ENCODE measurements around the gene CPT1C. TPM values are rescaled to one million over a fixed set of nuclear protein-coding genes. Genes with fewer than 3 reads are reported as not detected.

Gene CPT1C
- total RNA-seq, 1 donor from 2014 or later: 51.7 TPM

DNA sequence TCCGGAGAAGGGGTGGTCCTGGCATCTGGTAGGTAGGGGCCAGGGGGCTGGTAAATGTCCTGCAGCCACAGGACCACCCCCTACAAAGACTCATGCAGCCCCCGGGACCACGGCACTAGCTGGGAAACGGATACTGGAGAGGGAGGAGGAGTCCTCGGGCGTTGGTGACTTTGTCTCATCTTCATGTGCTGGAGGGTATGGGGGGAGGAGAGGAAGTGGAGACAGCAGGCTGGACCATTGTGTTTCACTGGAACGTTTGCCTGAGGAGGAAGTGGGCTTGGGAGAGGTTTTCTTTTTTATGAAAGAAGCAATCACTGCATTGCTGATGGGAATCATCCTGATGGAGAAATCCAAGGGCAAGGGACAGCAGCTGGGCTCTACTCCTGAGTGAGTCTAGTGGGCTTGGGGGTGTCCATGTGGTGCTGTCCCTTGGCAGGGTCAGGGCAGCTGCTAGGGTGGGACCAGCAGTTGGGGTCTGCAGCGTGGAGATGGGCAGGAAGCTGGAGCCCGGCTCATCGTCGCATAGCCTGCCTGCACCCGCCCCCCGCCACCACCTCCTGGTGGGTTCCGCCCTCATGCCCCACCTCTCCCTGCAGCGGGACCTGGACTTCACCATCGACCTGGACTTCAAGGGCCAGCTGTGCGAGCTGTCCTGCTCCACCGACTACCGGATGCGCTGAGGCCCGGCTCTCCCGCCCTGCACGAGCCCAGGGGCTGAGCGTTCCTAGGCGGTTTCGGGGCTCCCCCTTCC, 3.2 kb upstream of the CPT1C start:
- peaks cover 14% of the 10 kb centered on the region for H3K4me1 ChIP-seq
- H2AFZ ChIP-seq (replicated peaks): no peak overlapping the region
- no peak overlapping the region for H3K4me3 ChIP-seq
- no peak overlapping the region for H3K4me2 ChIP-seq
- H3K27me3 ChIP-seq: no peaks in the 10 kb centered on the region
- H3K27me3 Mint-ChIP-seq (ENCODE audit: insufficient read depth, low read depth): peaks cover 12% of the 10 kb centered on the region
- H3K4me3 Mint-ChIP-seq: peak overlapping the region; percentile 74
- no peak overlapping the region for H3K9ac ChIP-seq
- H3K9me3 ChIP-seq (ENCODE audit: low read depth): no peaks in the 10 kb centered on the region
- no peak overlapping the region for H3K27ac ChIP-seq
- H3F3A ChIP-seq (ENCODE audit: low read depth): peaks cover 73% of the 10 kb centered on the region
- no peaks in the 10 kb centered on the region for H3K9me3 Mint-ChIP-seq
- DNase-seq (ENCODE audit: low spot score): no peak
- TF ChIP-seq EZH2 (IDR thresholded peaks at IDR 0.05) (no peak), EZH2phosphoT487 (IDR thresholded peaks at IDR 0.05) (no peak)
- TF ChIP-seq, protein P1, sequence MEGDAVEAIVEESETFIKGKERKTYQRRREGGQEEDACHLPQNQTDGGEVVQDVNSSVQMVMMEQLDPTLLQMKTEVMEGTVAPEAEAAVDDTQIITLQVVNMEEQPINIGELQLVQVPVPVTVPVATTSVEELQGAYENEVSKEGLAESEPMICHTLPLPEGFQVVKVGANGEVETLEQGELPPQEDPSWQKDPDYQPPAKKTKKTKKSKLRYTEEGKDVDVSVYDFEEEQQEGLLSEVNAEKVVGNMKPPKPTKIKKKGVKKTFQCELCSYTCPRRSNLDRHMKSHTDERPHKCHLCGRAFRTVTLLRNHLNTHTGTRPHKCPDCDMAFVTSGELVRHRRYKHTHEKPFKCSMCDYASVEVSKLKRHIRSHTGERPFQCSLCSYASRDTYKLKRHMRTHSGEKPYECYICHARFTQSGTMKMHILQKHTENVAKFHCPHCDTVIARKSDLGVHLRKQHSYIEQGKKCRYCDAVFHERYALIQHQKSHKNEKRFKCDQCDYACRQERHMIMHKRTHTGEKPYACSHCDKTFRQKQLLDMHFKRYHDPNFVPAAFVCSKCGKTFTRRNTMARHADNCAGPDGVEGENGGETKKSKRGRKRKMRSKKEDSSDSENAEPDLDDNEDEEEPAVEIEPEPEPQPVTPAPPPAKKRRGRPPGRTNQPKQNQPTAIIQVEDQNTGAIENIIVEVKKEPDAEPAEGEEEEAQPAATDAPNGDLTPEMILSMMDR (IDR thresholded peaks at IDR 0.05): no peak
- peaks cover 67% of the 10 kb centered on the region for H4K20me1 ChIP-seq (ENCODE audit: low read depth)
- peaks cover 36% of the 10 kb centered on the region for H3K4me1 Mint-ChIP-seq
- peaks cover 15% of the 10 kb centered on the region for H3K36me3 Mint-ChIP-seq
- no peak overlapping the region for H3K27ac Mint-ChIP-seq
- H3K36me3 ChIP-seq: no peaks in the 10 kb centered on the region
- peaks cover 49% of the 10 kb centered on the region for H3K79me2 ChIP-seq (ENCODE audit: low read depth)

DNA sequence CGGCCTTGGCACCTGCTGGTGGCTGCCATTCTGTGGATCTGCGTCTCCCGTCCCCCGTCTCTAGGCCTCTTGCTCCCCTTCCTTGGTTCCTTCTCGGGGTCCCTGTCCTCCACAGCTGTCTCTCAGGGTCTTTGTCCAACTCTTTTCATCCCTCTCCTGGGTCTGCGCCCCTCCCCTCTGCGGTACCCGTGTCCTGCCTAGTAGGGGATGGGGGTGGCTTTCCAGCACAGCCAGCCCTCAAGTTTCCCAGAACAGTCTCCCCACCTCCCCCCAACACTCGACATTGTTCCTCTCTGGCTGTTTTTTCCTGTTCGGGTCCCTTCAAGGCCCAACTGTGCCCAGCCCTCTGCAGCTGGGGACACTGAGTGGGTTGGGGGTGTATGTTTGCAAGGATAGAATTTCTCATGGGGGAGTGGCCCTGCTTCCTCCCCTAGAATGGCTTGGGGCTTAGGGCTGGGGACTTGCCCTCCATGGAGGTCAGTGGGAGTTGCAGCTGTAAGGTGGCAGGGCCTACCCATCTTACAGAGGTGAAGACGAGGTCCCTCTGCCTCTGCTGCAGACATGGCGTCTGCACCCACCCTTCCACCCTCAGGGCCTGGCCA, 2.3 kb upstream of the CPT1C start:
- Mint-ChIP-seq H3K4me1 (peaks cover 36% of the 10 kb centered on the region), H3K27me3 (ENCODE audit: insufficient read depth, low read depth) (peaks cover 12% of the 10 kb centered on the region), H3K4me3 (peak overlapping the region; percentile 74), H3K27ac (no peak overlapping the region), H3K36me3 (peaks cover 13% of the 10 kb centered on the region), H3K9me3 (no peaks in the 10 kb centered on the region)
- Histone ChIP-seq H4K20me1 (ENCODE audit: low read depth) (peaks cover 61% of the 10 kb centered on the region), H2AFZ (replicated peaks) (no peak overlapping the region), H3K4me2 (peak overlapping the region; percentile 90), H3F3A (ENCODE audit: low read depth) (peaks cover 66% of the 10 kb centered on the region), H3K27ac (peak overlapping the region; percentile 46), H3K36me3 (peaks cover 3% of the 10 kb centered on the region), H3K4me1 (peaks cover 14% of the 10 kb centered on the region), H3K79me2 (ENCODE audit: low read depth) (peaks cover 49% of the 10 kb centered on the region), H3K9me3 (ENCODE audit: low read depth) (no peaks in the 10 kb centered on the region), H3K27me3 (no peaks in the 10 kb centered on the region), H3K9ac (no peak overlapping the region), H3K4me3 (no peak overlapping the region)
- DNase-seq (ENCODE audit: low spot score): no peak
- TF ChIP-seq EZH2 (IDR thresholded peaks at IDR 0.05): no peak
- TF ChIP-seq EZH2phosphoT487 (IDR thresholded peaks at IDR 0.05): no peak
- TF ChIP-seq, protein P1 (IDR thresholded peaks at IDR 0.05): no peak

DNA sequence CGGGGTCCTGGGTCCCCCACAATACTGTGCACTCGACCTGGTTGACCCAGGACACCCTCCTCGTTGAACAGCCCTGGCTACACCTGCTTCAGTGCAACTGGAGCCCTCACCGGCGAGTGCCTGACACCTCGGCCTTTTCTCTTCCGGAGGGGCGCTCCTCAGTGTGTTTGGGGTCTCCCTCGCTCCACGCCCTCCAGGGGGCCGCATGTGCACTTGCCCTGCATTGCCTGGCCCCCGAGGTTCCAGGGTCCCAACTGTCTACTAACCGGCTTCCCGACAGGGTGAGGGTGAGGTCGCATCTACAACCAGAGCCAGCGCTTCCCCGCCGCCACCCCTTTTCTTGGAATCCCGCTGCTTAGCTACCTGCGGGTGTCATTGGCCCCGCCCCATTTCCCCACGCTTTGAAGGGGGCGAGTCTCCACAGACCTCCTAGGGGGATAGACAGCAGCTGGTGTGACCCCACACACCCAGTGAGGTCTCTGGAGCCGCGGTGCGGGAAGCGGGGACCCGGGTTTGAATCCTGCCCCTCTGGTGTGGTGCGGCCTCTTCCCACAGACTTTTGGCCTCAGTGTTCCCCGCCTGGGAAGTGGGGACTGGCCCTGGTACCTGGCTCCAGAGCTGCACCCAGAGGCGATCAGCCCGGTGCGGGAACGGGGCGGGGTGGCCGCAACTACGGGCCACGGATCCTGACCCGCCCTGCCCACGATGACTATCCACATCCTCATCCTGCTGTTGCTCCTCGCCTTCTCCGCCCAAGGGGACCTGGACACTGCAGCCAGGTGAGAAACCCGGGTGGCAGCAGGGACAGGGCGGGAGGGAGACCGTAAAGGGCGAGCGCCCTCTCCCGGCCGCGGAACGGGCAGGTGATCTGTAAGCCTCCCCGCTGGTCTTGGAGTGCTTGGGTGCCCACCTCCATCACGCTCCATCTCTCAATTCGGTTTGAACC, 1.5 kb upstream of the CPT1C start, which contains the start of gene ADM5:
TSS of gene ADM5 (plus strand) at position 462 of the 946 bp plus-strand sequence. CDS start at position 706, 244 bp downstream.
- DNase-seq (ENCODE audit: low spot score): peak; percentile 56
- peaks cover 36% of the 10 kb centered on the region for H3K4me1 Mint-ChIP-seq

More for the DNA sequence above, 1.5 kb upstream of the CPT1C start, which contains the start of gene ADM5:
- H3K4me3 ChIP-seq: peak within 1 kb of the TSS; percentile 85
- Mint-ChIP-seq H3K4me3 (peak within 1 kb of the TSS; percentile 94), H3K36me3 (peaks cover 16% of the 10 kb centered on the region), H3K27me3 (ENCODE audit: insufficient read depth, low read depth) (peaks cover 12% of the 10 kb centered on the region), H3K9me3 (no peaks in the 10 kb centered on the region), H3K27ac (peak within 1 kb of the TSS; percentile 94)
- peak within 1 kb of the TSS; percentile 90 for H3K4me2 ChIP-seq
- no peak within 1 kb of the TSS for H2AFZ ChIP-seq (replicated peaks)
- H3K27ac ChIP-seq: peak within 1 kb of the TSS; percentile 86
- peaks cover 3% of the 10 kb centered on the region for H3K36me3 ChIP-seq
- peak within 1 kb of the TSS; percentile 45 for H3K9ac ChIP-seq
- H3K79me2 ChIP-seq (ENCODE audit: low read depth): peaks cover 47% of the 10 kb centered on the region
- peaks cover 14% of the 10 kb centered on the region for H3K4me1 ChIP-seq
- H3K27me3 ChIP-seq: no peaks in the 10 kb centered on the region
- H3F3A ChIP-seq (ENCODE audit: low read depth): peaks cover 58% of the 10 kb centered on the region
- no peaks in the 10 kb centered on the region for H3K9me3 ChIP-seq (ENCODE audit: low read depth)
- TF ChIP-seq, protein P1 (IDR thresholded peaks at IDR 0.05): peak; percentile 58
- TF ChIP-seq EZH2 (IDR thresholded peaks at IDR 0.05): no peak
- H4K20me1 ChIP-seq (ENCODE audit: low read depth): peaks cover 53% of the 10 kb centered on the region
